ENCODE measurements around the gene ATXN7. TPM values are rescaled to one million over a fixed set of nuclear protein-coding genes. Genes with fewer than 3 reads are reported as not detected.

The ATXN7 gene
- total RNA-seq, 1 experiment from 2014 or later = 27.5 TPM

GRCh38 chr3:63949005-63949404, 85.3 kb downstream of the ATXN7 start:
- no peaks in the 10 kb centered on the region for H3K27me3 ChIP-seq (ENCODE audit: insufficient read depth, low read length)
- no peak overlapping the region for H2AFZ ChIP-seq (ENCODE audit: low read depth, low read length, poor library complexity, severe bottlenecking)
- H3K9me2 ChIP-seq (ENCODE audit: insufficient read depth) = no peaks in the 10 kb centered on the region
- no peaks in the 10 kb centered on the region for H3K36me3 ChIP-seq (ENCODE audit: control insufficient read depth in 1 of 2, insufficient read depth in 2 of 2, low read length in 2 of 2)
- peaks cover 6% of the 10 kb centered on the region; the same call in 1 of the 2 replicates for H4K20me1 ChIP-seq (ENCODE audit: insufficient read depth)
- ATAC-seq (no peak), DNase-seq (ENCODE audit: low read depth, low spot score) (no peak)
- no peaks in the 10 kb centered on the region for H3K9me3 ChIP-seq (ENCODE audit: control insufficient read depth in 1 of 2, insufficient read depth in 1 of 2, low read depth in 1 of 2, low read length in 2 of 2)
- H3K27ac ChIP-seq (ENCODE audit: low read depth, low read length) = no peak overlapping the region
- BruUV-seq (replicated peaks) = no TSS peak
- H3K79me2 ChIP-seq (ENCODE audit: insufficient read depth, low read length) = peaks cover 37% of the 10 kb centered on the region
- CTCF ChIA-PET = interaction anchor here (0.6 kb wide), 1 partner anchor 11 kb away, joined by 5 read pairs; no protein-coding TSS in a partner anchor
- no peak for TF ChIP-seq POLR2A (IDR thresholded peaks at IDR 0.05; ENCODE audit: borderline replicate concordance, extremely low read depth, insufficient read depth, insufficient read length)
- TF ChIP-seq, protein P1, sequence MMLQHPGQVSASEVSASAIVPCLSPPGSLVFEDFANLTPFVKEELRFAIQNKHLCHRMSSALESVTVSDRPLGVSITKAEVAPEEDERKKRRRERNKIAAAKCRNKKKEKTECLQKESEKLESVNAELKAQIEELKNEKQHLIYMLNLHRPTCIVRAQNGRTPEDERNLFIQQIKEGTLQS (IDR thresholded peaks at IDR 0.05) = no peak
- TF ChIP-seq ZNF274 (IDR thresholded peaks at IDR 0.05; ENCODE audit: low read depth, low read length) = no peak
- TF ChIP-seq SRF (IDR thresholded peaks at IDR 0.05; ENCODE audit: low read depth) = no peak
- RAD21 ChIA-PET (ENCODE audit: low non-redundant PET in 1 of 2, low total read pairs in 2 of 2, uncharacterized antibody in 2 of 2, unreplicated experiment in 2 of 2) = no interaction called here
- intact Hi-C loops (cut with micrococcal nuclease) = no loop called here
- H3K4me1 ChIP-seq (ENCODE audit: control insufficient read depth in 1 of 2, insufficient read depth in 2 of 2, low read length in 2 of 2) = no peaks in the 10 kb centered on the region
- POLR2A ChIA-PET = interaction anchor here (0.7 kb wide), 1 partner anchor 17 kb away, joined by 3 read pairs; no protein-coding TSS in a partner anchor
- no peak overlapping the region for H3K9ac ChIP-seq (ENCODE audit: low read length)
- H3K4me3 ChIP-seq (replicated peaks in 1 of 2; ENCODE audit: low read depth in 1 of 2, low read length in 2 of 2) = no peak overlapping the region
- no peak overlapping the region for H3K4me2 ChIP-seq (ENCODE audit: low read length)

GRCh38 chr3:63950698-63951097, 87.0 kb downstream of the ATXN7 start:
- Histone ChIP-seq H3K4me3 (replicated peaks in 1 of 2; ENCODE audit: low read depth in 1 of 2, low read length in 2 of 2) (no peak overlapping the region), H3K4me1 (ENCODE audit: control insufficient read depth in 1 of 2, insufficient read depth in 2 of 2, low read length in 2 of 2) (no peaks in the 10 kb centered on the region), H3K4me2 (ENCODE audit: low read length) (no peak overlapping the region), H3K36me3 (ENCODE audit: control insufficient read depth in 1 of 2, insufficient read depth in 2 of 2, low read length in 2 of 2) (no peaks in the 10 kb centered on the region), H3K9me2 (ENCODE audit: insufficient read depth) (no peaks in the 10 kb centered on the region), H3K9me3 (ENCODE audit: control insufficient read depth in 1 of 2, insufficient read depth in 1 of 2, low read depth in 1 of 2, low read length in 2 of 2) (no peaks in the 10 kb centered on the region), H3K79me2 (ENCODE audit: insufficient read depth, low read length) (peaks cover 25% of the 10 kb centered on the region), H2AFZ (ENCODE audit: low read depth, low read length, poor library complexity, severe bottlenecking) (no peak overlapping the region), H3K9ac (ENCODE audit: low read length) (no peak overlapping the region), H4K20me1 (ENCODE audit: insufficient read depth) (peaks cover 6% of the 10 kb centered on the region; the same call in 1 of the 2 replicates), H3K27ac (ENCODE audit: low read depth, low read length) (no peak overlapping the region), H3K27me3 (ENCODE audit: insufficient read depth, low read length) (no peaks in the 10 kb centered on the region)
- DNase-seq (ENCODE audit: low read depth, low spot score) (no peak), ATAC-seq (no peak)
- ChIA-PET POLR2A (no interaction called here), RAD21 (ENCODE audit: low non-redundant PET in 1 of 2, low total read pairs in 2 of 2, uncharacterized antibody in 2 of 2, unreplicated experiment in 2 of 2) (no interaction called here), CTCF (interaction anchor here (0.9 kb wide), 1 partner anchor 10 kb away, joined by 6 read pairs; no protein-coding TSS in a partner anchor)
- intact Hi-C loops (cut with micrococcal nuclease) = no loop called here
- TF ChIP-seq SP1 (IDR thresholded peaks at IDR 0.05; ENCODE audit: low read depth) (no peak), TCF7L2 (IDR thresholded peaks at IDR 0.05; ENCODE audit: borderline replicate concordance, extremely low read depth, insufficient read depth, insufficient read length) (no peak), POLR2A (IDR thresholded peaks at IDR 0.05; ENCODE audit: borderline replicate concordance, extremely low read depth, insufficient read depth, insufficient read length) (no peak), YY1 (IDR thresholded peaks at IDR 0.05; ENCODE audit: extremely low read depth, insufficient replicate concordance, low read depth, low read length) (no peak), CTCF (IDR thresholded peaks at IDR 0.05 in 2 of 3, conservative IDR thresholded peaks at IDR 0.05 in 1 of 3; ENCODE audit: borderline replicate concordance in 1 of 3, insufficient read depth in 1 of 3, low read depth in 2 of 3, low read length in 2 of 3) (no peak), CBX3 (IDR thresholded peaks at IDR 0.05; ENCODE audit: low read depth) (no peak), ZNF274 (IDR thresholded peaks at IDR 0.05; ENCODE audit: low read depth, low read length) (no peak), SIN3A (IDR thresholded peaks at IDR 0.05; ENCODE audit: low read depth) (no peak)
- no TSS peak for BruUV-seq (replicated peaks)

Data from HCT116 (cell line).